Raji (cell line): ENCODE measurements around the gene ENG.
A peak's percentile ranks its signal among the peaks of the same experiment; 100 is the strongest.

Source experiments
- POLR2A ChIP-seq: IDR thresholded peaks from 2 replicates; pipeline ENCODE4 v1.6.1; 2011; ENCODE audit warnings: low read depth, low read length, control low read depth; ENCODE audit not compliant: insufficient read depth

Gene ENG

DNA sequence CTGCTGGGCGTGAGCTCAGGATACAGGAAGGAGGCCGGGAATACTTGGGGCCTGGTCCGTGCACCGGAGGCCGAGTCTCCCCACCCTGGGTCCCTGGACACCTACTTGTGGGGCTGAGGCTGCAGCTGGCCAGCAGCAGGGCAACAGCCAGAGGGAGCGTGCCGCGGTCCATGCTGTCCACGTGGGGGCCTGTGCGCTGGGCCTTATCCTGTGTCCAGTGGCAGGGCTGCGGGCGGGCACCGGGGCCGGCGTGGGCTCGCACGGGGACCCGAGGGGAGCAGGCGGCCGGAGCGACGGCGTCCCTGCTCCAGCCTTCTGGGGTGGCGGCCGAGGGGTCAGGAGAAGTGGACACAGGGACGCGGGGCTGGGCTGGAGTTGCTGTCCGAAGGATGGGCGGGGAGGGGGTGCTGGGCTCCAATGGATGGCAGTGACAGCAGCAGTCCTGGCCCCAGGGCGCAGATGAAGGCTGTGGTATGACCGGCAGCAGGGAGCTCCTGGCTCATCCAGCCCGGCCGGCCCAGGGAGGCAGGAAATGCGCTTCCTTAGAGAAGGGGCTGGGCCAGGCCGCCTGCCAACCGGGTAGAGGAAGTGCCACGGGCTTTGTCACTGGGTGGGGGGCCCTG, at the start of gene ENG:
Gene ENG (minus strand): TSS at position 475 of the 623 bp plus-strand sequence. CDS start 303 bp downstream, at position 172.
- no peak for TF ChIP-seq POLR2A

DNA sequence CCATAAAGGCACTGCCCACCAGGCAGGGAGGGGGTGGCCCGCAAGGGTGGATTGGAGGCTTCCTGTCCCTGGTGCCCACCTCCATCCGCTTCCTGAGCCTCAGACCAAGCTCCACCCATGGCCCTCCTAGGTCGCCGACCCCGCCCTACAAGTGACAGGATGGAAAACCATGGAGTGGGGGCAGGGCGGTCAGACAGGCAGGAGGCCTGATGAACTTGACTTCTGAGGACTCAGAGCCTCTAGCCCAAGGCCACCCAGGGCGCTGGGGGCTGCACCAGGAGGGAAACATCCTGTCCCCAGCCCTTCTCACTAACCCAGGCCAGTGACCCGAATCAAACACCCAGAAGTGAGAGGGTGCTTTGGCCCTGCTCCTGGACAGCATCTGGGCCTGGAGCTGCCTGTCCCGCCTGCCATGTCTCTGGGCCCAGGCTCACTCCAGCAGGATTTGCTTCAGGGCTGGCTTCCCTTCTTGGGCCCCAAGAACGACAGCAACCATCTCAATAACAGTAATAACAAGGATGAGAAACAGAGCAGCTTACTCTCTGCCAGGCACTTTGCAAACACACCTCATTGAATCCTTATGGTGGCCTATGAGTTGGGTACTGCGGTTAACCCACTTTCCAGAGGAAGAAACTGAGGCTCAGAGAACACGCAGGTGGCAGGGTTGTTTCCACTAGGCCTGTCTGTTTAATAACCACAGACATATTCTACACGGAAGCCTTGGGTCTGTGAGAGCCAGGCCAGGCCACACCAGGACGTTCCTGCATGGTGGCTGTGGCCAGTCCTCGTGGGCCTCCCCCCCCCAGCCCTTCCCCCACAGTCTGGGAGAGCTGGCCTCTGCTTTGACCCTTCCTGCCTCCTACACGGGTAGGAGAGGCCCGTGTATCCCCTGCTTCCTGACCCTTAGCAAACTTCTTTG, 49.4 kb upstream of the ENG start:
- peak; percentile 43 for TF ChIP-seq POLR2A

DNA sequence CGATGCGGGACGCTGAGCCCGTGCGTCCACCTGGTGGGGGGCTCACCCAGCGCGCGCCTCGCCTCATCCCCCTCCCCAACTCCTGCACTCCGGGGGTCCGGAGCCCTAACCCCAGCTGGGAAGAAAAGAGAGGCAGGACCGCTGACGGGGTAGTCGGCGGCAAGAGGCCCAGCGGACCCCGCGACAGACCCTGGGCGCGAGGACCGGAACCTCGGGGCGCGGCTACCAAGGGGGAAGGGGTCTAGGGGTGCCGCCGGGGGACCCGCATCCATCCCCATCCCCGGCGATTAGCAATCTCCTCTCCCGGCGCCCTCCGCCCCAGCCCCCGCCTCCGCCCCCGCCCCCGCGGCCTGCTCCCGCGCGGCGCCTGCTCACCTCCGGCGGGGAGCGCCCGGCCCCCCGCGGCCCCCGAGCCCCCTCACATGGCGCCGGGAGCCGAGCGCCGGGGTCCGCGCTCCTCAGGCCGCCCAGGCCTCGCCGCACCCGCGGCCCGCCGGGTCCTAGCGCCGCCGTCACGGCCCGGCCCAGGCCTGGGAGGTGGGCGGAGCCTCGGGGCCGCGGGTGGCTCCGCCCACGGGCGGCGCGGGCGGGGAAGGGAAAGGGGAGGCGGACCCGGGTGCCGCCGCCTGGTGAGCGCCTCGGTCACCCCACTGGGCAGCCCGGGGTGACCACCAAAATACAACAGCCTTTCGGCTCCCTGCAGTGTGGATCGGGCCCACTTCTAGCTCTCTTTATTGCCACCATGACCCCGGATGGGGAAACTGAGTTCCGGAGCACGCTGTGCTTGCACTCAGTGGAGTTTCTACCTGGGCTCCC, 44.9 kb upstream of the ENG start, which contains the start of gene ST6GALNAC6:
Gene ST6GALNAC6 (minus strand): TSS at position 476 of the 816 bp plus-strand sequence. CDS start 1,622 bp downstream, outside the sequence.
- TF ChIP-seq POLR2A, result peak; percentile 62

DNA sequence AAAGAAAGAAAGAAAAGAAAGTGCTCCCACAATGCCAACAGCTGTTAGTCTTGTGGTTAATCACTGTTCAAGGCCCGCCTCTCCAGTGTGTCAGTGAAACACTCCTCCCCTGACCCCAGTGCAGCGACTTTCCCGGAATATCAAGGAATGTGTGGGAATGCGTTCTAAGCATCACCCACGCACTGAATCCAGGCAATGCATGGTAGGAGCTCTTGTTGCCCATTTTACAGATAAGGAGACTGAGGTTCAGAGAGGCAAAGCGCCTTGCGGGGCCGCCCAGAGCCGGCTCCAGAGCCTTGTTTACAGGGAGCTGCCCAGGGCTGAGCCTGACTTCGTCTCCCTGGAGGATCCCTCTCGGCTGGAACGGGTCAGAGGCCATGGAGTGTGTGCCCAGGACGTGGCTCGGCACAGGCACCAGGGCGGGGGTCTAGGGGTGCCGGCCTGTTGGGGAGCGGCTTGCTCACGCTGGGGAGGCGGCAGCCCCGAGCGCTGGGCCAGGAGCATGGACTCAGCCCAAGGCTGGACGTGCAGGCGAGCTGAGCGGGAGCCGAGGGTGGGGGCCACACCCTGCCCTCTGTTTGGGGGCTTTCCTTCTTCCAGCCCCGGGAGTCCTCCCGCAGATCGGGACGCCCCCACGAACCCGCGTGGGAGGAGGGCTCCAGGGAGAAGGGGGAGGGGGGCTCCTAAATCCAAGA, 44.1 kb upstream of the ENG start:
- no peak for TF ChIP-seq POLR2A

DNA sequence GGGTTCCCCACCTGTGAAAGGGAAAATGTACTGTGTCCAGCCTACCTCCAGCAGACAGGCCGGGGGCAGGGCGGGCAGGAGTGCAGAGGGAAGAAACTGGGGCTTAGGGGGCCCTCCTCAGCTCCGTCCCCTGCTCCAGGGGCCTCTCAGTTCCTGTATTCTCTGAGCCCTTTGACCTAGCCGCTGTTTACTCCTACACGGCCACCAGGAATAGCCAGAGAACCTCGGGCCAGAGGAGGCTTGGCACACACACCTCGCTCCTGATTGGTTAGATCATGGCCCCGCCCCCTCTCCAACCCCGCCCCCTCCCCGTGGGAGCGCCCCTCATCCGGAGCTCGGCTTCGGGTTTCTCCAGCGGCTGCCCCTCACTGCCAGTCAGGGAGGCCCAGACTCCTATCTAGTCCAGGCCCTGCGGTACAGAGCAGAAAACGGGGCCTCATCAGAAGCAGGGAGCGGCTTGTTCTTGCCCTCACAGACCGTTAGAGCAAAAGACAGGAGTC, 42.8 kb upstream of the ENG start:
- no peak for TF ChIP-seq POLR2A

DNA sequence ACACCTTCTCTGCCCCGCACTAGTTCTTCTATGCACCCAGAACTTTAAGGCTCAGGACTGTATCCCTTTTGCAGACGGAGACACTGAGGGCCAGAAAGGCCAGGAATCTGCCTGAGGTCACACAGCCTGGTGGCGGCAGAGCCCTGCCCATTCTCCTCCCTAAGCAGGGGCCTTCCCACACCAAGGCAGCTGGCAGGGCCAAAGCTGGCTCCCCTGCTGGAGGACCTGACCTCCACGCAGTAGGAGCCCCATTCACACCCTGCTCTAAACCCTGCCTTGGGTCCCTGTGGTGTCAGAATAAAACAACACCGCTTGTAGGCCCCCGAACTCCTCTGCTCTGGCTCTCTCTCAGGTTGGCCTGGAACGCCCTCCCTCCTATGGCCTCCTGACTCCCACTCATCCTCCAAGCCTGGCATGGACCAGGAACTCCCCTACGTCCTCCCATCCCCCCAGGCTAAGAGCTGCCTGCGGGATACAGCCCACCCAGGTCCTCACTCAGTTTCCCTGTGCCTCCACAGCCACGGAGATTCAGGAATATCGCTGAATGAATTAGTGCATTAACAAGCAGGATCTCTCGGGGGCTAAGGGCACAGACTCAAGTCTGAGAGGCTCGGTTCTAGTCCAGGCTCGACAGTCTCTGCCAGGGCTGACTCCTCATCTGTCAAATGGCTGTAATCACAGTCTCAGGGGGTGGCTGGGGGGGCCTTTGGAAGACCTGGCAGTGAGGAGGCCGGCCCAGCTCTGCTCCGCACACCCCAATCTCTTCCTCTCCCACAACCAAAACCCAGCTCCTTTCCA, 42.1 kb upstream of the ENG start:
- TF ChIP-seq POLR2A, result no peak

DNA sequence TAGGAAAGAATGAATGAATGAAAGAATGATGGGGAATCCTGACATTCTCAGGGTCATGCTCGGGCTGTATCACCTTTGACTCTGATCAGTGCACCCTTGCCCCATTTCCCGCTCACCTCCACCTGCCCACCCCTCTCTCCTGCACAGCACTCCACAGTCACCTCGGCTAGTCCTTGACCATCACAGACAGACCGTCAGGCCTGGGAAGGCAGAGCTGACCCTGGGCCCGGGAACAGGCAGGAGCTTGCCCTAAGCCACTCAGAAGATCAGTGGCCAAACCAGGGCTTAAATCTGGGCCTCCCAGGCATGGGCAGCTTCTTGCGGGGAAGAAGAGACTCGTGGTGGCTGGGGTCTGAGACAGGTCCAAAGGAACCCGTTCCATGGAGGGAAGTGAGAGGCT, 41.4 kb upstream of the ENG start:
- no peak for TF ChIP-seq POLR2A

DNA sequence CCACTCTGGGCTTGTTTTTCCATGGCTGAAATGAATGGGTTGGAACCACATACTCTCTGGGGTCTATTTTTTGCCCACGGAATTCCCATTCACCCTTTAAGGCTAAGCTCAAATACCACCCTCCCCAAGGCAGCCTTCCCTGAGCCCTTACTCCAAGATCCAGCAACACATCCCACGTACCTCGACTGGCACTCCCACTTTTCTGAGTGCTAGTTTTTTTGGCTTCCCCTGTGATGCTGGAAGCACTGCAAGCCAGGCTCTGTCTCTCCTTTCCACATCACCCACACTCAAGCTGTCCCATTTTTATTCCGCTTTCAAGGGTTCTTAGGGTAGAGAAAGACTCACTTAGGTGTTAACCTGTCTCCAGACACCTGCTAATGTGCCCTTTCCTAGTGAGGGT, 38.9 kb upstream of the ENG start:
- TF ChIP-seq POLR2A, result no peak

DNA sequence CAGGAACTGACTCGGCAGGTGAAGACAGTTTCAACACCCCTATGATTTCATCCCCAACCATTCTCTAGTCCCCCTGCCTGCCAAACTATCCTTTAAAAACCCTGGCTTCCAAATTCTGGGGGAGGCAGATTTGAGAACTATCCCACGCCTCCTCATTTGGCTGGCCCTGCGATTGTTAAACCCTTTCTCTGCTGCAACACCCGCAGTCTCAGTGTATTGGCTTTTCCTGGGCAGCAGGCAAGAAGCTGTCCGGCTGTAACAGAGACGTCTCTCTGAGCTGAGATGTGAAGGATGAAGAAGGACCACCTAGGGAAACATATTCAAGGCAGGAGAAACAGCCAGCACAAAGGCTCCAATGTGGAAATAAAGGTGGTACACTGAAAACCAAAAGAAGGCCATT, 38.4 kb upstream of the ENG start:
- TF ChIP-seq POLR2A, result no peak

DNA sequence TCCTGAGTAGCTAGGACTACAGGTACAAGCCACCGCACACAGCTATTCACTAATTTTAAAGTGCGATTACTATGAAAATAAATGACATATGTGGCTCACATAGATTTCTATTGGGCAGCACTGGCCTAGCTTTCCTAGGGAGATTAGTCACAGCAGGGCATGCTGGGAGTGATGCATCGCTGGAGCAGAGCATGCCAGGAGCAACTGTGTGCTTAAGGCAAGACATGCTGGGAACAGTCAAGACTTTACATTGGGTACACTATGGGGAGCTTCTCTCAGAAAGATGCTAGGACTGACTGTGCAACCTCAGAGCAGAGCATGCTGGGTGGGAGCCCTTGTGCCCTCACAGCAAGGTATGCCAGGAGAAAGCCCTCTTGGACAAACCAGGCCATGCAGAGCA, 35.6 kb upstream of the ENG start:
- TF ChIP-seq POLR2A, result no peak

DNA sequence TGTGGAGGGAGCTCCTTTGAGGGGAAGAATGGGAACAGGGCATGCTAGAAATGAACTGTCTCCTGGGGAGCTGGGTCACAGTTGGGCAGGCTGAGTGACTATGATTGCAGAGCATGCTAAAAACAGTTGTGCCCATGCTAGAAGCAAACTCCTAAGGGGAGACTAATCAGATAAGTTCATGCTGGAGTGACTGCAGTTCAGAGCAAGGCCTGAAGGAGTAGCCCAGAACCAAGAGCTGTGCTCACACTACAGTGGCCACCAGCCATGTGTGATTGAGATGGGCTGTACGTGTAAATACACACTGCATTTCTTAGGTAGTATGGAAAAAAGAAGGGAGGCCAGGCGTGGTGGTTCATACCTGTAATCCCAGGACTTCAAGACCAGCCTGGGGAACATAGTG, 33.3 kb upstream of the ENG start:
- TF ChIP-seq POLR2A, result no peak

DNA sequence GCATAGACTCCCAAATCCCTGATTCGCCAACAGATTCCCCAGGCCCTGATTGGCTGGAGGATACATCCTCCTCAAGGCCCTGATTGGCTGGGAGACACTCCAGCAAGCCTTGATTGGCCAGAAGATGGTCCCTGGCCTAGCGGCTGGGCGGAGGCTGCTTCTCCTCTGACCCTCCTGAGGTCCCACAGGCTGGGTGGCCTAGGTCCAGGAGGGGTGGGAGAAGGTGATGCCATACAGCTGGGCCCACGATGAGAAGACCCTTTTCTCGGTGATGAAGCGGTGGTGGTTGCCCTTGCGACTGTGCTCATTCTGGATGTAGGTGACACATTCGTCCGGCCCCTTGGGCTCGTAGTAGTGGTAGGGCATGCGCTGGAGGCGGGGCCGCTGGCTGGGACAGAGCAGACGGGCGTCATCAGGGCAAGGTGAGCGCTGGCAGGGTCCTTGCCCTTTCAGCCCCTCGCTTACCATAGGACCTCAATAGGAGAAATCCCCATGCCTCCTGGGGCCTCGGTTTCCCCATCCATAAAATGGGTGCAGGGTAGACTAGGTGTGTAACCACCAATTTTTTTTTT, 32.0 kb upstream of the ENG start:
- no peak for TF ChIP-seq POLR2A

DNA sequence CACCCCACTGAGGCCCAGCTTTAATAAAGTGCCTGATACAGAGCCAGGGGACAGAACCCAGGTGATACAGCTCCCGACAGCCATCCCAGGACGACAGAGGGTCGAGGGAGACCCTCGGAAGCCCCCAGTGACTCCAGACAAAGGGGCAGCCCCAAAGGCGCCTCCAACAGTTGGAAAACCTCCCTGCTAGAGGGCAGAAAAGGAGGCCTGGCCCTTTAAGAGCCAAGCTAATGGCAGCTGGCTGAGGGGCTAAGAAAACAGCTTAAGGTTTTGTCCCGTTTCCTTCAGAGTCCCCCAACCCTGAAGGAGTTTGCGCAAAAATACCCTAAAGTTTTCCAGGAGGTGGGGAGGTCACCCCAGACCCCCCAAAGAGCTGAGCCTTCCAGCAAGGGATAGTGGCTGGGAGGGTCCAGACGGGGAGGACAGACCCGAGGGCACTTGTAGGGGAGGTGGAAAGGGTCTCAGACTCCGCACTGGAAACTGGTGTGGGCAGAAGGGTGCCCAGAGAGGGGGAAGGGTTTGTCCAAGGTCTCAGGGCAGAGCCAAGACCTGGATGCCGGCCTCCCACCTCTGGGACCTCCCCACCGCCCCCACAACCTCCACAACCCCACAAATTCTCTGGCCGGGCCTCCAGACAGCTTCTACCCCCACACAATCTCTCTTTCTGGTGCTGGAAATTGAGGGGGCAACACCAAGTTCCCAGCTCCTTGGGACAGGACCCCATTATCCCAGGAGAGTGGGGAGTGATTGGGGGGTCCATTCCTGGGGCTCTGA, 31.2 kb upstream of the ENG start:
- TF ChIP-seq POLR2A, result no peak
